Left colon (tissue), 2 donors: ENCODE data around the gene AKR1A1. TPM values are rescaled to one million over a fixed set of nuclear protein-coding genes. Genes with fewer than 3 reads are reported as not detected.
"Not testable (repeated sequence)": the region's sequence is repeated elsewhere in the genome, so short reads cannot be mapped to it uniquely, and the experiment has no call there.

Source experiments
- ATAC-seq: fragments of 200-7000 bp; cut with Tn5 transposase; one replicate; pipeline ENCODE4 v1.9.1; 2020; ENCODE audit warnings: mild to moderate bottlenecking, moderate library complexity
- DNase-seq, 2 donors: peaks; one replicate each; pipeline ENCODE4 v3.0.0-alpha.2; 2020
- intact Hi-C, 2 donors: fragments of 100-400 bp; cut with DNase I in 1 of 2; cut with micrococcal nuclease in 1 of 2; formaldehyde crosslinking; loops; one replicate each; pipeline versions ENCODE4 v1.11.2 to v1.14.0; 2022; cut with DNase I, micrococcal nuclease
- total RNA-seq, 2 donors: library from RNA; stranded (reverse); fragmentation: NEBNext Ultra II Directional; extraction: Animal tissue kit (Norgen Biotek cat#: 25700); gene quantifications; one replicate each; pipeline ENCODE4 v1.2.1, GENCODE V29; 2021
- donor health status: DM: no; HTN: no; CAD: no.
- donor health status: DM: yes; HTN: yes; CAD: no.

The AKR1A1 gene
- total RNA-seq, 2 donors from 2014 or later: 186 to 220 TPM

- ATAC-seq (peak; percentile 87), DNase-seq (peak; percentile 96)
- intact Hi-C loops: no loop called here
Observed at GRCh38 chr1:45521413-45522323, 29.0 kb upstream of the AKR1A1 start, which contains the start of gene PRDX1. PRDX1 (minus strand) TSS chr1:45521884; CDS start chr1:45519043, 2,841 bp downstream.

DNA sequence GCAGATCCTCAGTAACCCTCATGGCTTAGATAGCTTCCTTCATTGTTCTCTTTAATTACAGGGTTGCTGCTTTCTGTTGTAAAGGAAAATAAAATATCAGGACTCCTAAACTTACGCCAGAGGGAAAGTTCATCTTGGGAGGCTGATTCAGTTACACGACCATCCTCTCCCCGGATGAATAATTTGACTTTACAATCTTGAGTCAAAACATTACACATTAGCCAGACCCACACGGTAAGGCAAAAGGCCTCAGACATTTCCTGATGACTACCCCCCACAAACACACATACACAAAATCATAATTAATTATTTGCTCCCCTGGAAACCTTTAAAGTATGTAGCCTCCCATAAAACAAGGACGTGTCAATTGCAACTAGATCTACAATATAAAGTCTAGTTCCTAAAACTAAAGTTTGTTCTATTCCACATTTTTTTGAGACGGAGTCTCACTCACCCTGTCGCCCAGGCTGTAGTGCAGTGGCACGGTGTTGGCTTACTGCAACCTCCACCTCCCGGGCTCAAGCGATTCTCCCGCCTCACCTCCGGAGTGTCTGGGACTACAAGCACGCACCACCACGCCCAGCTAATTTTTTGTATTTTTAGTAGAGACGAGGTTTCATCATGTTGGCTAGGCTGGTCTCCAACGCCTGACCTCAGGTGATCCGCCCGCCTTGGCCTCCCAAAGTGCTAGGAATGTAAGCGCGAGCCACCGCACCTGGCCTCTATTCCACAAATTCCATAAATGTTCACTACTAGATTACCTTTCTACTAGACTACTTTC, 28.1 kb upstream of the AKR1A1 start:
- no peak for DNase-seq
- no peak for ATAC-seq
- intact Hi-C loops: no loop called here

GRCh38 chr1:45523516-45523915, 27.1 kb upstream of the AKR1A1 start:
- ATAC-seq, DNase-seq, intact Hi-C loops: not testable (repeated sequence)

DNA sequence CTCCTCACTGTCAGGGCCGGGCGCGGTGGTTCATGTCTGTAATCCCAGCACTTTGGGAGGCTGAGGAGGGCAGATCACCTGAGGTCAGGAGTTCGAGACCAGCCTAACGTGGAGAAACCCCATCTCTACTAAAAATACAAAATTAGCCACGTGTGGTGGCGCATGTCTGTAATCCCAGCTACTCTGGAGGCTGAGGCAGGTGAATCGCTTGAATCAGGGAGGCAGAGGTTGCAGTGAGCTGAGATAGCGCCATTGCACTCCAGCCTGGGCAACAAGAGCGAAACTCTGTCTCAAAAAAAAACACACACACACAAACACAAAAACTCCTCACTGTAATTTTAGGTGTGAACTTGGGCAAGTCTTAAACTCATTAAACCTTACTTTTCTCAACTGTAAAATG, 26.7 kb upstream of the AKR1A1 start:
- DNase-seq, intact Hi-C loops, ATAC-seq: not testable (repeated sequence)

- ATAC-seq (peak; percentile 53), DNase-seq (peak in 1 of 2 donors; percentile 56)
- intact Hi-C loops: no loop called here
Observed at GRCh38 chr1:45526135-45526644, 24.4 kb upstream of the AKR1A1 start.

DNA sequence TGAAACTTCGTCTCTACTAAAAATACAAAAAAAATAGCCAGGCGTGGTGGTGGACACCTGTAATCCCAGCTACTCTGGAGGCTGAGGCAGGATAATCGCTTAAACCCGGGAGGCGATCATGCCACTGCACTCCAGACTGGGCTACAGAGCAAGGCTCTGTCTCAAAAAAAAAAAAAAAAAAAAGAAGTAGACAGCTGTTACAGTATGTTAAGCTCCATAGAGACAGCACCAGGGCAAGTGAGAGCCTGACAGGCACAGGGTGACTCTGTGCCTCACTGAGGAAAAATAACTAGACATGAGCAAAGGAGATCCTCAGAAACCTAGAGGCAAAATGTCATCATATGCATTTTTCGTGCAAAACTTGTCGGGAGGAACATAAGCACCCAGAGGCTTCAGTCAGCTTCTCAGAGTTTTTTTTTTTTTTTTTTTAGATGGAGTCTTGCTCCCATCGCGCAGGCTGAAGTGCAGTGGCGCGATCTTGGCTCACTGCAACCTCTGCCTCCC, 19.9 kb upstream of the AKR1A1 start:
- DNase-seq (no peak), ATAC-seq (no peak)
- intact Hi-C loops: no loop called here

- no peak for ATAC-seq
- intact Hi-C loops: no loop called here
- no peak for DNase-seq
Observed at GRCh38 chr1:45531873-45532272, 18.8 kb upstream of the AKR1A1 start.

DNA sequence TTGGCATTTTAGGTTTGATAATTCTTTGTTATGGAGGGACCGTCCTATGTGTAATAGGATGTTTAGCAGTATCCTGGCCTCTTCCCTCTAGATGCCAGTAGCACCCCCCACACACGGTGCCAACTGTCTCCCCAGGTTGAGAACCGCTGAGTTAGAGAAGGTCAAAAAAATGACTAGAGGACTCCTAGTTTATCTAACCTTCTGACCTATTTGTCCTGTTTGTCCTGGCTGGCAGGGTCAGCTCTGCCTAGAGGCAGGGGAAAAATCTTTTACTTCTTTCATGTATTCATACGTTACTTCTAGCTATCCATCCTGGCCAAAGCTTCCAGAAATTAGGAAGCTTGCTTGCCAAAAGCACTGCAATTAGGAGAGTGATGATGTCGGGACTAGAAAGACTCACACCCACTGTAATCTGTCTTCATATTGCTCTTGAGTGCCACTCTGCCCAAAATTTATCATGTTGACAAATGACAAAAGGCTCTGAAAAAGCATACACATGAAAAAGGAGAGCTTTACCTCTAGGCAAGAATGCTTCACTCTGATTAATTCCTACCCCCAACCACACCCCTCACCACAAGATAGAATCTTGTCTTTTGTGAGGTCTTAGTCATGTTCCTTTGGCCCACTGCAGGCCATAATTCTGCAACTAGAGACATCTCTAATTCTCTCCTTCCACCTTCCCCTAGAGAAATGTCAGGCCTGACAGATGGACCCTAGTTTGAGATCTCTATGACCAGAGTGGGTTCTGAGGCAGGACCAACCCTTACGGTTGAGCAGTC, 14.4 kb upstream of the AKR1A1 start:
- ATAC-seq (no peak), DNase-seq (no peak)
- intact Hi-C loops: no loop called here

- intact Hi-C loops: no loop called here
- DNase-seq (no peak), ATAC-seq (no peak)
Observed at GRCh38 chr1:45536886-45537285, 13.7 kb upstream of the AKR1A1 start.

GRCh38 chr1:45541193-45541592, 9.4 kb upstream of the AKR1A1 start:
- intact Hi-C loops: no loop called here
- no peak for ATAC-seq
- DNase-seq: no peak

DNA sequence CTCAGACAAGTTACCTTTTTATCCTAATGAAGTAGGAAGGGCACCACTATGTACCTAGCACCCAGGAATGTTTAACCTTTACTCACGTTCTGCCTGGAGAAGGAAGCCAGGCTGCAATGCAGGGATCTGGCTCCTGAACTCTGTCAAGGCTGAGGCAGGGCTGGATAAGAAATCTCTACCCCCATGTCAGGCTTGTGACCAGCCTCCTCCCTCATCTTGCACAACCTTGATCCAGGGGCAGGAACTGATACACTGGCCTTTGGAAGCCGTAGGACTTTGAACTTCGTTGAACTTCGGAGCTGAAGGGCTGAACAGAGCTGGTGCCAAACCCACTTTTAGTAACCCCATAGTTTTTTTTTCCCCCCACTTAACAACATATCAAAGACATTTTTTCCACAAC, 8.0 kb upstream of the AKR1A1 start:
- DNase-seq (peak; percentile 42 to 71), ATAC-seq (peak; percentile 96)
- intact Hi-C loops: no loop called here

- no peak for ATAC-seq
Observed at GRCh38 chr1:45543581-45544417, 6.8 kb upstream of the AKR1A1 start.

DNA sequence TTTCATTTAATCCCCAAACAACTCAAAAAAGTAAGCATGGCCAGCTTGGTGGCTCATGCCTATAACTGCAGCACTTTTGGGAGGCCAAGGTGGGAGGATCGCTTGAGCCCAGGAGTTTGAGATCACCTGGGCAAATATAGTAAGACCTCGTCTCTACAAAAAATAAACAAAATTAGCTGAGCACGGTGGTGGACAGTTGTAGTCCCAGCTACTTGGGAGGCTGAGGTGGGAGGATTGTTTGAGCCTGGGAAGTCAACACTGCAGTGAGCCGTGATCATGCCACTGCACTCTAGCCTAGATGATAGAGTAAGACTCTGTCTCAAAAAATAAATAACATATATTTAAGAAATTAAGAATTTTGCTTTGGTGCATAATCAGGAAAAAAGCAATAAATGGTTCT, 6.1 kb upstream of the AKR1A1 start:
- no peak for ATAC-seq
- intact Hi-C loops: no loop called here
- DNase-seq: no peak

More at GRCh38 chr1:45543581-45544417, 6.8 kb upstream of the AKR1A1 start:
- DNase-seq: peak; percentile 53 to 64
- intact Hi-C loops: no loop called here

- intact Hi-C loops: no loop called here
- no peak for DNase-seq
- ATAC-seq: peak; percentile 19
Observed at GRCh38 chr1:45545019-45545493, 5.6 kb upstream of the AKR1A1 start.

DNA sequence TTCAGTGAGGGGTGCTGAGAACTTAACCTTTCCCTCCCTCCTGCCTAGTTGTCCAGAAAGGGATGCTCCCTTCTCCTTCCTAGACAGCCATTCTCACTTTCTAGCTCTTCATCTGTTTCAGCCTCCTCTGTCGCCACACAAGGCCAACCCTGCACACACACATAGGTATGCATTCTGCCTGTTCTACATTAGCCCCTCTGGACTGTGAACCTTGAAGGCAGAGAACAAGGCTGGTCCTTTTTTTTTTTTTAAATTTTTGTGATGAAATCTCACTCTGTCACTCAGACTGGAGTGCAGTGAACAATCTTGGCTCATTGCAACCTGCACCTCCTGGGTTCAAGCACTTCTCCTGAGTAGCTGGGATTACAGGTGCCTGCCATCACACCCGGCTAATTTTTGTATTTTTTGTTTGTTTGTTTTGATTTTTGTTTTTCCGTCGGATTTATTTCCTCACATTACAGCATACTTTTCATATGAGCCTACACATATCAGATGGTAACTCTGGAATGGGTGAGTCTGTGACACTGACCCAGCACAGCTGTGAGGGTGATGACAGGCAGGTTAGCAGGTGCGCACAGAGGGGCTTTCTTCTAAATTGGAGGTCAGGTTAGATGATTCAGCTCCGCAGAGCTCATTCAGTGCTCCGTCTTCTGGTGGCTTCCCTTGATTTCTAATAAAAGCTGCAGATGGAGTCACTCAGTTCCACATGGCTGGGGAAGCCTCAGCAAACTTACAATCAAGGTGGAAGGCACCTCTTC, 4.9 kb upstream of the AKR1A1 start:
- ATAC-seq (no peak), DNase-seq (no peak)
- intact Hi-C loops: no loop called here

GRCh38 chr1:45551684-45552083, 1.1 kb downstream of the AKR1A1 start:
- DNase-seq: no peak
- peak; percentile 3 for ATAC-seq
- intact Hi-C loops: no loop called here

DNA sequence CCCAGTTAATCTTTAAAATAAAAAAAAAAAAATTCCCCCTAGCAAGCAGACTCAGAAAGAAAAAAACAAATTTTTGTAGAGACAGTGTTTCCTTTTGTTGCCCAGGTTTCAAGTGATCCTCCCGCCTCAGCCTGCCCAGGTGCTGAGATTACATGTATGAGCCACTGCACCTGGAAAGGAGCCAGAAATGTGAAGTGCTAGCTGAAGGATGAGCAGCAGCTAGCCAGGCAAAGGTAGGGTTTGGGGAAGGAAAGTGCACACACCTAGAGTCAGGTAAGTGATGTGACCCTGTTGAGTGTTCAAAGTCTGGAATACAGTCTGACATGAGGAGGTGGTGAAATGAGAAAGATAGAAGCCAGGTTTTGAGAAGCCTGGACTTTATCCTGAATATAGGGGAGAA, 1.7 kb downstream of the AKR1A1 start:
- ATAC-seq (peak; percentile 35), DNase-seq (peak; percentile 50 to 57)
- intact Hi-C loops: no loop called here
